Measurements from ENCODE around the gene GPC3. TPM values are rescaled to one million over a fixed set of nuclear protein-coding genes. Genes with fewer than 3 reads are reported as not detected.

GPC3 gene
- total and polyA plus RNA-seq, 2 donors (not counting 3 experiments of a cell fraction or from before 2014, with no cell fraction given): not detected

DNA sequence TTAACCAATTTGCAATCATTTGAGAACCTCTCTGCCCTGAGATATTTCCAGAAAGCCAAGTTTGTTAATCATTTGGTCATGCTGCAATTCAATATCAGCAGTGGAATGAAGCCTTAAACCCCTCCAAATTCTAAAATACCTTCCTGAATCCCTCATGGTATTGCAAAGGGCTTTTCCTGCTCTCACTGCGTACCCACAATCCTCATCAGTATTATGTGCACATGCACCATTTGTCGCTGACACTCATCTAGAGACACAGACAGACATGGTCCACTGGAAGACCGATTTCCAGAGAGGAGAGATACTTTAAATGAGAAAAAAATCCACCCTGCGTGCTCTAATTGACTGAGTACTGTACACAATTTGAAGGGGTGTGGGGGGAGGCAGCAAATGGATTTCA lies 104.4 kb downstream of the GPC3 start:
- no peak overlapping the region for H3K27ac ChIP-seq (ENCODE audit: insufficient read depth, low read depth, low read length)
- no peaks in the 10 kb centered on the region for H3K79me2 ChIP-seq (ENCODE audit: control insufficient read depth, insufficient read depth, low read length)
- H3K9me3 ChIP-seq (replicated peaks; ENCODE audit: control insufficient read depth, insufficient read depth, low read length): no peaks in the 10 kb centered on the region
- no TSS peak for BruUV-seq (replicated peaks)
- TF ChIP-seq POLR2AphosphoS5 (IDR thresholded peaks at IDR 0.05; ENCODE audit: insufficient read depth, low read depth, low read length) (no peak), POLR2A (IDR thresholded peaks at IDR 0.05; ENCODE audit: low read depth, low read length) (no peak), EZH2 (IDR thresholded peaks at IDR 0.05; ENCODE audit: borderline replicate concordance, low read depth, low read length, severe bottlenecking) (no peak), MYC (IDR thresholded peaks at IDR 0.05; ENCODE audit: low read depth, low read length) (no peak), GATA2 (IDR thresholded peaks at IDR 0.05; ENCODE audit: insufficient read depth, insufficient read length, low read depth, low read length) (no peak), FOS (IDR thresholded peaks at IDR 0.05; ENCODE audit: borderline replicate concordance, insufficient read depth, low read length) (no peak)
- TF ChIP-seq, protein P1, sequence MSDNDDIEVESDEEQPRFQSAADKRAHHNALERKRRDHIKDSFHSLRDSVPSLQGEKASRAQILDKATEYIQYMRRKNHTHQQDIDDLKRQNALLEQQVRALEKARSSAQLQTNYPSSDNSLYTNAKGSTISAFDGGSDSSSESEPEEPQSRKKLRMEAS (IDR thresholded peaks at IDR 0.05; ENCODE audit: insufficient read depth, insufficient read length): no peak
- TF ChIP-seq, protein P2, sequence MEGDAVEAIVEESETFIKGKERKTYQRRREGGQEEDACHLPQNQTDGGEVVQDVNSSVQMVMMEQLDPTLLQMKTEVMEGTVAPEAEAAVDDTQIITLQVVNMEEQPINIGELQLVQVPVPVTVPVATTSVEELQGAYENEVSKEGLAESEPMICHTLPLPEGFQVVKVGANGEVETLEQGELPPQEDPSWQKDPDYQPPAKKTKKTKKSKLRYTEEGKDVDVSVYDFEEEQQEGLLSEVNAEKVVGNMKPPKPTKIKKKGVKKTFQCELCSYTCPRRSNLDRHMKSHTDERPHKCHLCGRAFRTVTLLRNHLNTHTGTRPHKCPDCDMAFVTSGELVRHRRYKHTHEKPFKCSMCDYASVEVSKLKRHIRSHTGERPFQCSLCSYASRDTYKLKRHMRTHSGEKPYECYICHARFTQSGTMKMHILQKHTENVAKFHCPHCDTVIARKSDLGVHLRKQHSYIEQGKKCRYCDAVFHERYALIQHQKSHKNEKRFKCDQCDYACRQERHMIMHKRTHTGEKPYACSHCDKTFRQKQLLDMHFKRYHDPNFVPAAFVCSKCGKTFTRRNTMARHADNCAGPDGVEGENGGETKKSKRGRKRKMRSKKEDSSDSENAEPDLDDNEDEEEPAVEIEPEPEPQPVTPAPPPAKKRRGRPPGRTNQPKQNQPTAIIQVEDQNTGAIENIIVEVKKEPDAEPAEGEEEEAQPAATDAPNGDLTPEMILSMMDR (IDR thresholded peaks at IDR 0.05; ENCODE audit: extremely low read depth in 1 of 2, insufficient read depth in 1 of 2, low read depth in 1 of 2, low read length in 2 of 2): no peak
- POLR2A ChIA-PET: no interaction called here
- no peaks in the 10 kb centered on the region for H3K36me3 ChIP-seq (ENCODE audit: control insufficient read depth in 2 of 2, extremely low read depth in 1 of 2, insufficient read depth in 2 of 2, low read length in 2 of 2)
- no peak overlapping the region for H3K9ac ChIP-seq (replicated peaks; ENCODE audit: extremely low read depth, insufficient read depth, low read length)
- intact Hi-C loops (cut with micrococcal nuclease) (no loop called here), dilution Hi-C loops (cut with MboI; ENCODE audit: extremely low pct_ligation_motif_present, low sequenced_read_pairs) (no loop called here)
- no peak for FAIRE-seq
- no peak overlapping the region for H3K4me3 ChIP-seq (replicated peaks in 1 of 3; ENCODE audit: insufficient read depth in 1 of 3, low read depth in 1 of 3, low read length in 3 of 3)
- H2AFZ ChIP-seq (ENCODE audit: low read depth, low read length): no peak overlapping the region
- DNase-seq (ENCODE audit: low read depth, low spot score): no peak
- H3K27me3 ChIP-seq (ENCODE audit: control insufficient read depth in 2 of 2, insufficient read depth in 2 of 2, low read length in 2 of 2): no peaks in the 10 kb centered on the region
- CTCF ChIA-PET: no interaction called here
- H3K4me1 ChIP-seq (ENCODE audit: control insufficient read depth, extremely low read depth, insufficient read depth, low read length): no peaks in the 10 kb centered on the region
- no peaks in the 10 kb centered on the region for H3K9me1 ChIP-seq (replicated peaks; ENCODE audit: control insufficient read depth, extremely low read depth, insufficient read depth, low read length)
- no peaks in the 10 kb centered on the region for H4K20me1 ChIP-seq (replicated peaks; ENCODE audit: control insufficient read depth, extremely low read depth, insufficient read depth, low read length)
- no peak overlapping the region for H3K4me2 ChIP-seq (ENCODE audit: insufficient read depth, low read length)
